Measurements from ENCODE around the gene GDI1. TPM values are rescaled to one million over a fixed set of nuclear protein-coding genes. Genes with fewer than 3 reads are reported as not detected.
A peak's percentile ranks its signal among the peaks of the same experiment; 100 is the strongest.

Gene GDI1
- total and polyA plus RNA-seq, 2 of the 8 experiments (the other 6 are each of a cell fraction or from before 2014, with no cell fraction given), result 83.1 to 136 TPM

- TF ChIP-seq CTBP2 (IDR thresholded peaks at IDR 0.05; ENCODE audit: borderline replicate concordance, insufficient read depth, insufficient read length, low read length) (no peak), GTF2F1 (IDR thresholded peaks at IDR 0.05; ENCODE audit: borderline replicate concordance, low read depth, low read length) (no peak), YY1 (IDR thresholded peaks at IDR 0.05; ENCODE audit: low read depth, low read length) (no peak), POLR2AphosphoS5 (IDR thresholded peaks at IDR 0.05; ENCODE audit: low read depth, low read length) (no peak), ATF2 (IDR thresholded peaks at IDR 0.05; ENCODE audit: low read length) (no peak), SUZ12 (IDR thresholded peaks at IDR 0.05; ENCODE audit: low read length) (no peak), CHD2 (IDR thresholded peaks at IDR 0.05; ENCODE audit: low read length) (no peak), TAF1 (IDR thresholded peaks at IDR 0.05; ENCODE audit: low read depth, low read length) (peak; percentile 79), CHD1 (IDR thresholded peaks at IDR 0.05; ENCODE audit: low read depth, low read length) (no peak), TBP (IDR thresholded peaks at IDR 0.05; ENCODE audit: low read depth, low read length) (peak; percentile 71; the same call in 1 of the 2 replicates), NANOG (IDR thresholded peaks at IDR 0.05; ENCODE audit: insufficient read depth, low read depth, low read length, poor library complexity, severe bottlenecking) (no peak), BACH1 (IDR thresholded peaks at IDR 0.05; ENCODE audit: low read length) (no peak), USF2 (IDR thresholded peaks at IDR 0.05; ENCODE audit: low read length) (no peak), ZNF274 (IDR thresholded peaks at IDR 0.05; ENCODE audit: borderline replicate concordance, extremely low read depth, low read length) (no peak), PHF8 (conservative IDR thresholded peaks at IDR 0.05; ENCODE audit: low read depth, low read length) (peak; percentile 66), MAX (IDR thresholded peaks at IDR 0.05) (0 out of 2 replicates have a peak, but pooled peaks have one; percentile 23), TCF12 (IDR thresholded peaks at IDR 0.05; ENCODE audit: low read depth, low read length) (no peak), POU5F1 (IDR thresholded peaks at IDR 0.05; ENCODE audit: low read depth, low read length) (no peak), RFX5 (IDR thresholded peaks at IDR 0.05; ENCODE audit: borderline replicate concordance, low read depth, low read length) (no peak), SRF (IDR thresholded peaks at IDR 0.05; ENCODE audit: low read depth, low read length) (no peak), SP4 (IDR thresholded peaks at IDR 0.05; ENCODE audit: low read length) (no peak), CBX8 (IDR thresholded peaks at IDR 0.05; ENCODE audit: borderline replicate concordance, low read depth, low read length) (no peak)
Measured at GRCh38 chrX:154458116-154458953, 21.4 kb downstream of the GDI1 start, which contains the start of gene PLXNA3 (continued).

All from H1 (cell line).